LNCAP (cell line): ENCODE data around the gene A1BG.

Experiments used
- TF ChIP-seq, protein P1 (sequence below): fragments of 450-650 bp; IDR thresholded peaks from 2 replicates; pipeline ENCODE4 v1.5.1; 2017; ENCODE audit warnings: mild to moderate bottlenecking

Gene A1BG

DNA sequence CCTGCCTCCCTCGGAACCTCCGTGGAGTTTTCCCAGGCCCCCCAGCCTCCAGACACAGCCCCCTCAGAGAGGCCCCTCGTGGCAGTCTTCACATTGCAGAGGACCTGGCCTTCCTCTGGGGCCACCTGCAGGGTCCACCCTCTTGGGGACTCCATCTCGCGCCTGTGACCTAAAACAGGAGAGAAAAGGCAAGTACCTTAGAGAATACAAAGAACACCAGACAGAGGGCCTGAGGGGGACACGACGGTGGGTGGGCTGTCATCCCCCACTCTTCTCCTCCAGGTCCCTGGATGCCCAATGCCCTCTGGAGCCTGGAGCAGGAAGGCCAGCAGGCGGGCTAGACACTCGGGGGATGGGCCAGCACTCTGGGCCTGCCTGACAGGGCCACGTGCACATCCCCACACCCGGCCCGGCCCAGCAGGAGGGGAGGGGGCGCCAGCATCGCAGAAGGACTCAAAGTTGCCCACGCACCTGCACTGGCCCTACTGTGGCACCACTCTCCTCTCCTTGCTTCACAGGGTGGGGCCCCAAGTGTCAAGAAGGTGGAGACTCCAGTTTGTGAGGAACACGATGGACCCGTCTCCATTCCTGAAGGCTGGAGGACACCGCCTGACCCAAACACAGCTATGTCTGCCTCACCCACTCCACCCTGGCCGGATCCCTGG is 4.3 kb upstream of the A1BG start:
- TF ChIP-seq, protein P1, sequence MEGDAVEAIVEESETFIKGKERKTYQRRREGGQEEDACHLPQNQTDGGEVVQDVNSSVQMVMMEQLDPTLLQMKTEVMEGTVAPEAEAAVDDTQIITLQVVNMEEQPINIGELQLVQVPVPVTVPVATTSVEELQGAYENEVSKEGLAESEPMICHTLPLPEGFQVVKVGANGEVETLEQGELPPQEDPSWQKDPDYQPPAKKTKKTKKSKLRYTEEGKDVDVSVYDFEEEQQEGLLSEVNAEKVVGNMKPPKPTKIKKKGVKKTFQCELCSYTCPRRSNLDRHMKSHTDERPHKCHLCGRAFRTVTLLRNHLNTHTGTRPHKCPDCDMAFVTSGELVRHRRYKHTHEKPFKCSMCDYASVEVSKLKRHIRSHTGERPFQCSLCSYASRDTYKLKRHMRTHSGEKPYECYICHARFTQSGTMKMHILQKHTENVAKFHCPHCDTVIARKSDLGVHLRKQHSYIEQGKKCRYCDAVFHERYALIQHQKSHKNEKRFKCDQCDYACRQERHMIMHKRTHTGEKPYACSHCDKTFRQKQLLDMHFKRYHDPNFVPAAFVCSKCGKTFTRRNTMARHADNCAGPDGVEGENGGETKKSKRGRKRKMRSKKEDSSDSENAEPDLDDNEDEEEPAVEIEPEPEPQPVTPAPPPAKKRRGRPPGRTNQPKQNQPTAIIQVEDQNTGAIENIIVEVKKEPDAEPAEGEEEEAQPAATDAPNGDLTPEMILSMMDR, result no peak

DNA sequence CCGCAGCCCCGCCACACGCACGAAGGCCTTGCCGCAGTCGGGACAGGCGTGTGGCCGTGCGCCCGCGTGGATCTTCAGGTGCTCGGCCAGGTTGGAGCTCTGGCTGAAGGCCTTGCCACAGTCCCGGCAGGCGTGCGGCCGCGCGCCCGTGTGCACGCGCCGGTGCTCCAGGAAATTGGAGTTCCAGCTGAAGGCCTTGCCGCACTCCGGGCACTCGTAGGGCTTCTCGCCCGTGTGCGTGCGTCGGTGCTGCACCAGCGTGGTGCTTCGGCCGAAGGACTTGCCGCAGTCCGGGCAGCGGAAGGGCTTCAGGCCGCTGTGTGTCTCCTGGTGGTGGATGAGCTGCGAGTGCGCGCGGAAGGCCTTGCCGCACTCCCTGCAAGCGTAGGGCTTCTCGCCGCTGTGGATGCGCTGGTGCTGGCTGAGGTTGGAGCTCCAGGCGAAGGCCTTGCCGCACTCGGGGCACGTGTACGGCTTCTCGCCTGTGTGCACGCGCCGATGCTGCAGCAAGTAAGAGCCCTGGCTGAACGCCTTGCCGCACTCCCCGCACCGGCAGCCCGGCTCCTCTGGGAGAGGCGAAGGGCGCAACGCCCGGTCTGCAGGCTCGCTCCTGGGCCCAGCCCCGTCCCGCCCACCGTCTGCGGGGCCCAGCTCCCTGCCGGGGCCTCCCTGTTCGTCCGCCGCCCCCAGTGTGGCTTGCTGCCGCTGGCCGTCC is 3.6 kb upstream of the A1BG start:
- TF ChIP-seq, protein P1, result no peak

DNA sequence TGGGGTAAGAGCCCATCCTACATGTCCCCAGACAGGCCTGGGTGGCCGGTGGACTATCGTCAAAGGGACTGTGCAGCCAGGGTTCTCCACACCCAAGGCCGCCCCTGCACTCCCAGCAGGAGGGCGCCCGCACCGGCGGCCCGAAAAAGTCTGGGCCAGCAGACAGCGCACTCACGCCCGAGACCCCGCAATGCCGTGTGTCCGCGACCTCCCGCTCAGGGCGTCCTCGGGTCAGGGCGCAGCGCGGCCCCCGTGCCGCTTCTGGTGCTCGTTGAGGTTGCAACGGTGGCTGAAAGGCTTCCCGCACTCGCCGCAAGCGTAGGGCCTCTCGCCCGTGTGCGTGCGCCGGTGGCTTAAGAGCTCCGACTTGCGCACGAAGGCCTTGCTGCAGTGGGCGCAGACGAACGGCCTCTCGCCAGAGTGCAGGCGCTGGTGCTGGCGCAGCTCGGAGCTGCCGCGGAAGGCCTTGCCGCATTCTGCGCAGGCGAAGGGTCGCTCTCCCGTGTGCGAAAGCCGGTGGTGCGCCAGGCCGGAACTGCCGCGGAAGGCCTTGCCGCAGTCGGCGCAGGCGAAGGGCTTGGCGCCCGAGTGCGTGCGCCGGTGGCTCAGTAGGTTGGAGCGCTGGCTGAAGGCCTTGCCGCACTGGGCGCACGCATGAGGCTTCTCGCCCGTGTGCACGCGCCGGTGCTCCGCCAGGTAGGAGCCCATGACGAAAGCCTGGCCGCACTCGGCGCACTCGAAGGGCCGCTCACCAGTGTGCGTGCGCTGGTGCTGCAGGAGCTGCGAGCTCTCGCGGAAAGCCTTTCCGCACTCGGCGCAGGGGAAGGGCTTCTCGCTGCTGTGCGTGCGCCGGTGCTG is 2.8 kb upstream of the A1BG start:
- TF ChIP-seq, protein P1, result no peak

DNA sequence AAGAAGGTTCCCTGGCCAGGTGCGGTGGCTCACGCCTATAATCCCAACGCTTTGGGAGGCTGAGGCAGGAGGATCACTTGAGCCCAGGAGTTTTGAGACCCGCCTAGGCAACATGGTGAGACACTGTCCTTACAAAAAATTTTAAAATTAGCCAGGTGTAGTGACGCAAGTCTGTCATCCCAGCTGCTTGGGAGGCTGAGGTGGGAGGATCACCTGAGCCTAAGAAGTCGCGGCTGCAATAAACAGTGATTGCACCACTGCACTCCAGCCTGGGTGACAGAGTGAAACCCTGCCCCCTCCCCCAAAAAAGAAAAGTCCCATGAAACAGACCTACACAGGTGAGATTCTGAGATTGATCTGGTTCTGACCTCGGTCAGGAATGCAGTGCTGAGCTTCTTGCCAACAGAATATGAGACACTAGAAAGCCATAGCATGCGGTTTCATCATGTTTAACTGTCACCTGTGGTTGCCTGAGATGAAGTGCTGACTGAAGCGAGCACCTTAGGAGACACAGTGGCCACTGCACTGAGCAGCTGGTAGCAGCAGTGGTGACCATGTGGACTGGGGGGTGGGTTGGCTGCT is 2.0 kb upstream of the A1BG start:
- TF ChIP-seq, protein P1, result no peak

DNA sequence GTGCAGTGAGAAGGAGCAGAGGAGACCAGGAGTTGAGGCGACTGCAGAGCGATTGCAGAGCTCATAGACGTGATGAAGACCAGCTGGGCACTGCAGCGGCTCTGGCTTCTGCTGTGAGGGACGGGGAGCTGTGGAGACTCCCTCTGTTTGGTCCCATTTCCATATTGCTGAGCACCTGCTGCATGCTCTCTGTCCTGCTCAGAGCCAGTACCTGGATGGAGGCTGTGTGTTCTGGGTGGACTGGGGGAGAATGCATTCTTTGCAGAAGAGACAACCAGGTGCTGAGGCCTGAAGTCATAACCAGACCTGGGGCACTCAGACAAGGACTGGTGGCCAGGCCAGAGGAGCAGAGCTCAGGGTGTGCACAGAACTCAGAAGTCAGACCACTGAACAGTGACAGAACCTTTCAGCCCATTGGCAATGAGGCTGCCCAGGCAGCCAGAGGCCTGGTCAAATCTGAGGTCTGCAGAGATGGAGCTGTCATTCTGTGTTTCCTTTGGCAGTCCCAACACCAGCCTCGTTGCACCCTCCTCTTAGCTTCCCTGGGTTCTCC is 1.3 kb upstream of the A1BG start:
- TF ChIP-seq, protein P1, result no peak

DNA sequence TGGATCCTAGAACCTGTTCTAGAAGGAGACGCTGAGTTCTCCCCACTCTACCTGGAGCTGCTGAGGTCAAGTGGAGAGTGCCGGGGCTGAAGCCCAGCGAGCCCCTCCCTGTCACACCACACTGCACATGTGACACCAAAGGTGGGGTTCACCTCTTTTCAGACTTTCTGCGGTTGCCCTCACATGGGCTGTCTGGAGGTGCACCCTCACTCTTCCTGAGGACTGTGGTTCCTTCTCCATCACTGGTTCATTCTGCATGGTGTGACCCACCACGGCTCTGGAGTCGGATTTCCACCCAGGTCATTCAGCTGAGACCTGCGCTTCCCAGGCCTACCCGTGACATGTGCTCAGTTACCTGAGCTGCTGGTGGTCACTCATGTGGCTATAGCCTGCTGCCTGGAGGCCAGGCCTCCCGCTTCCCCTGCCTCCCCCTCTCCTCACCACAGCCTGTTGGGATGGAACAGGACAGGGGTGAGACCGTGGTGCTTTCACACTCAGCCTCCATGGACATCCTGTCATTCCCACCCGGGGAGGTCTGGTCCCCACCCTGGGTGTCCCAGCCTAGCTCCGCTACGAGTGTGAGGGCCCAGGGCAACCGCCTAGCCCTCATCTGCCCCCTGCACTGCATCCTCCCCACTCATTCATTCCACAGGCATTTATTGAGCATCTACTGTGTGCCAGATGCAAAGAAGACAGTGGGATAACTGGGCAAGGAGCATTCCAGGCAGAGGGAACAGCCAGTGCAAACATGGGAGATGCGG is 605 bp upstream of the A1BG start:
- TF ChIP-seq, protein P1, result no peak
